Mesothelial cell of epicardium (in vitro differentiated cells): ENCODE results near the gene RFPL3. TPM values are rescaled to one million over a fixed set of nuclear protein-coding genes. Genes with fewer than 3 reads are reported as not detected.

Experiments
- total RNA-seq: library from RNA; stranded (reverse); gene quantifications from 3 replicates; pipeline ENCODE4 v1.2.1, GENCODE V29; 2021

The RFPL3 gene
- total RNA-seq, 1 donor from 2014 or later, result not detected

Other genes with a start within 250 kb of the RFPL3 start
- not detected in 3 replicates for gene C22orf42, start 198.6 kb upstream of the RFPL3 start, total RNA-seq
- gene RFPL2, start 152.8 kb upstream of the RFPL3 start, total RNA-seq, result 0.36 to 0.53 TPM (median 0.40 TPM) in 3 replicates
- gene SLC5A4, start 102.5 kb upstream of the RFPL3 start, total RNA-seq, result not detected in 3 replicates
- 72.0 to 74.7 TPM (median 73.5 TPM) in 3 replicates for gene RTCB, start 54.4 kb downstream of the RFPL3 start, total RNA-seq
- gene BPIFC, start 106.6 kb downstream of the RFPL3 start, total RNA-seq, result not detected in 3 replicates
- 79.0 to 86.7 TPM (median 82.8 TPM) in 3 replicates for gene FBXO7, start 116.9 kb downstream of the RFPL3 start, total RNA-seq